AML-193 (cell line): Measurements from ENCODE around the gene DDX10.
"Not testable (repeated sequence)": the region's sequence is repeated elsewhere in the genome, so short reads cannot be mapped to it uniquely, and the experiment has no call there.

Experiments
- DNase-seq, 2 experiments: peaks; one replicate each; lab custom pipeline; 2025; lab: John Stamatoyannopoulos, UW

Gene DDX10

DNA sequence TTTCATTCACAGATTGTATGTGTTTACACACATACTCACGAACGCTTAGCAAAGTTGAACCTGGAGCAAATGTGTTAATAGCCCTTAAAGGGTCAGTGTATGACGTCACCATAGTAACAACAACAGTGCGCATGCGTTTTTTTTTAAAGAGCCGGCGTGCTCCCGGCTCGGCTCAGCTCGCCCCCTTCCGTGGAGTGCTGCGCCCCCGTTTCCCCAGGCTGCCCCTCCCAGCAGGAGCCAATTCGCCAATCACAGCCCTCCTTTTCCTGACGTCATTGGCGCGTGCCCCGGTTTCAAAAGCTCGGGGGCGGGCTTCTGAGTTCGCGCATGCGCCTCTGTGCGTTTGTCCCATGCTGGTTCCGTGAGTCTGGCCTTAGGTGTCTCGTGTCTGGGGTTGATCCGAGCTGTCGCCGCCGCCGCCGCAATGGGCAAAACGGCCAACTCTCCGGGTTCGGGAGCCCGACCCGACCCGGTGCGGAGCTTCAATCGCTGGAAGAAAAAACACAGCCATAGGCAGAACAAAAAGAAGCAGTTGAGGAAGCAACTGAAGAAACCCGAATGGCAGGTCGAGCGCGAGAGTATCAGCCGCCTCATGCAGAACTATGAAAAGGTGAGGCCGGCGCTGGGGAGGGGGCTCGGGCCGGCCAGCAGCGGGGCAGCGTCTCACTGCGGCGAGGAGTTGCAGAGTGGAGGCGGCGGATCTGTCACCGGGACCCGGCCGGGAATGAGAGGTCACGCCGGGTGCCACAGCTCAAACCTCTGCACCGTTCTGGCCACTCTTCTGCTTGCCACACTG lies at the start of gene DDX10:
Gene DDX10, plus strand, starts transcription at position 340 of the 796 bp plus-strand sequence. Its CDS starts 85 bp downstream, at position 425.
- peak; percentile 93 to 95 for DNase-seq

DNA sequence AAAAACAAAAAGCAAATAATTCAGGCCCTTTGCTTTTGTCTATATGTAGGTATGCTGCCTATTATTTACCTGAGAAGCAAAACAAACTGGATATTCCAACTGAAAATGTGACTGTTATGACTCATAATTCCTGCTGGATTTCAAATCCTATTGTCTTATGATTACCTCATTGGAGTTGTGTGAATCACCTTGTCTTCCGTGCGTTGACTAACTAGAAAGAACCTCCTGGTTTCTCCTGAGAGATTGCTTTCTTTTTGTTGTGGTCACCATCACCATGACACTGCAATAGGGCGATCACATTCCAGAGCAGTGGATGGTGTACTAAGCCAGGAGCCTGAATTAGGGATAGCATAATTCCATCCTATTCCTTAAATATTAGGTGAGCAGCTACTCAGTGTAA lies 48.3 kb upstream of the DDX10 start:
- no peak for DNase-seq

DNA sequence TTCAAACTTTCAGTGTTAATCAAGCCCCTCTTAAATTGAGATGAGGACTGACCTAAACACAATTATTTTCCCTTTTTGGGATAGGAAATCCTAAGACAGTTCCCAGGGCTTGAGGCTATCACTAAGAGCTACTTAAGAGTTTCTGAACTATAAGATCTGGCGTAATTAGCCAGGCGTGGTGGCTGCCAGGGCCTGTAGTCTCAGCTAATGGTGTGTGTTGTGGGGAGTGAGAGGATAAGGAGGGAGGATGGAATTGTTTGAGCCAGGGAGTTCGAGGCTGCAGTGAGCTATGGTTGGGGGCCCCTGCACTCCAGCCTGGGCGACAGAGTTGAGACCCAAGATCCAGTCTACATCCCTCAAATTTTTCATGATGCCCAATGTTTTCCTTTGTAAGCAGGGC lies 47.8 kb upstream of the DDX10 start:
- no peak for DNase-seq

DNA sequence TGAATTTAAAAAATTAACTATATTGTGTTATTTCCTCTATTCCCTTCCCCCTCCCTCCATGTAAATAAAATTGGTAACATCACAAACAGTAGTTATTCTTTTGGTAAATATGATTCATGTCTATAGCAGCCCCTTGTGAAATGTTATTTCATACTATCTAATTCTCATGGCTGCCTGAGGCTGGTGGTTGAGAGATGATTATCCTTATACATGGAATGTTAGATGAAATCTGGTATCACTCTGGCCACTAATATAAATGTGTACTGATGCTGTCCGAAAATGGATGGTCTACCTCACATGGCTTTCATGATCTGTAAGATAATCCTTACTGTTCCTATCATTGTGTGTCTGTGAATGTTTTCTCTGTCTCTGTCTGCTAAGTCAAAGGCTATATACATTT lies 46.3 kb upstream of the DDX10 start:
- no peak for DNase-seq

DNA sequence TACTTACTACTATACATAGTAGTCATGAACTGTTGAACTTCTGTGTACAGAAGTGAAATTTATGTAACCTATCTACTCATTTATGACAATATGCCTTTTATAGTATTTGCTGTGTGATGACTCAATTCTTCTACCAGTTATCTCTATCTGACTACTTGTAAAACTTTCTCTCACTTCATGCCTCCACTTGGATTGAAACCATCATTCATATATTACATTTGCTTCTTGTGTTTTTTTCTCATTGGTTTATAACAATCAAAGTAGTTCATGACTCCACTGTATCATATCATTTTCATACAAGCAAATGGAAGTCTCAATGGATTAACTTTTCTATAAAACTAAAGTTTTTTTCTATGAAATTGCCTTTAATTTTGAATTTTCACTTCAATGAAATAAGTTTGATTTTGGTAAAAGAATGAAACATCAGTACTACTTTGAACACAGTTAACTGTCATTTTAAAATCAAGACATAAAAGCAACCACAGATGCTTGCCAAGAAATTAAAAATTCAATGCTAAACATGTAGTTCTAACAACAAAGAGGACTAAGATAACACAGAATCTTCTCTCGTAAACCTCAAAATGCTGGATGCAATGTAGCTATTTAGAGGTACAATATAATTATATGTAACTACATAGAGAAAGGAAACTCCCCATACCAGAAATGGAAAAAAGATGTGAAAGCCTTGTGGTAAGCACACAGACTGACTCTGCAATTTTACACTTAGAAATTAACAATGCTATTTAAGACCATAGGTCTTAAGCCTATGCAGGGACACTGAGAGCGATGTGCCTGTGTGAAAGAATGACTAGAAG lies 43.7 kb upstream of the DDX10 start:
- no peak for DNase-seq

DNA sequence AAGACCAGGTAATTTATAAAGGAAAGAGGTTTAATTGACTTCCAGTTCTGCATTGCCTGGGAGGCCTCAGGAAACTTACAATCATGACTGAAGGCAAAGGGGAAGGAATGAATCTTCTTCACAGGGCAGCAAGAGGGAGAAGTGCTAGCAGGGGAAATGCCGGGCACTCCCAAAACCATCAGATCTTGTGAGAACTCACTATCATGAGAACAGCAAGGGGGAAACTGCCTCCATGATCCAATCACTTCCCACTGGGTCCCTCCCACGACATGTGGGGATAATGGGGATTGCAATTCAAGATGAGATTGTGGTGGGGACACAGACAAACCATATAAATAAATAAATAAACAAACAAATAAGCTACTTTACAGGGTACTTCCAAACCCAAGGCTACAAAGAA lies 42.5 kb upstream of the DDX10 start:
- DNase-seq = no peak

DNA sequence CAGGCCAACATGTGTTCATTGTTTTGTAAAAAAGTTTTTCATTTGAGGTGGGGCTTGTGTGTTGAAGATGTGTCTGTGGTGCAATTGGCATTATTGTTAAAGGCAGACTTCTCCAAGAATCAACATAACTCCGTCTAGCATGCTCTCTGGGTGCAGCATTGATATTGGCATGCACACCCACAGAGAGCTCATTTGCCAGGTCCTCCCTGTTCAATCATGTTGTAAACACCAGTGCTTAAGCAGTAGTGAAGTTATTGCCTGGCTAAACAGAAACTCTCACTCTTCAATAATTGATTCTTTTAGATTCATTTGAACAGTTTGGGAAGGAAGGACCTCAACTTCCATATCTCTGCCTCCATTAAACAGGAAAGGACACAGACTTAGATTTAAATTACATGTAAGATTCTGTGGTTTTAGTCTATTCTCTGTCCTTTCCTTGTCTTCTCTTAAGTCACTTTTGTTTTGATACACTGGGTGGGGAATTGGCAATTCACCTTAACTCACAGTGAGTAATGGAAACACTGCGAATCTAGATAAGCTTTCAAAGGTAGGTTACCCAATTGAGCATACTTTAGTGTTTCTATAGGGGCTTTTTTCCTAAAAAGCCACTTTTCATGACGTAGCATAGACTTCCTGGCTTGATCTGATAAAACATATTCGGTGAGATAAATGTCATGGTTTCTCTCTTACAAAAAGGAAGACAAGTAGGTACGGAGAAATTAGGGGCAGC lies 40.5 kb upstream of the DDX10 start:
- no peak for DNase-seq

DNA sequence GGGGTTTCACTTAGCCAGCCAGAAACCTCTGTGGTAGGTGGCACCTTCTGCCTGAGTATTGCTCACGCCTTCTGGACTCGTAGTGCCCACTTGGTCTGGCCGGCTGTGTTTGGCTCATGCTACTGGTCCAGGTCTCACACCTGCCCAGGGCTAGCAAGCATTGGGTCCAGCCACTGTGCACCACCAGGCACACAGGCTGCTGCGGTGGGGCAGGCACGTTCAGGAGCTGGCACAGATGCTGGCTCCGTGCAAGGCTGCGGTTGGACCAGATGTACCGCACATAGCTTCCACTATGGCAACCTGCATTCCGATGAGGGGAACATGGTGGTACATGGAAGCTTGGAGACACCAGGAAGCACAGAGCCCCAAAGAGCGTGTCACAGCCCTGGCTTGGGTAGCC lies 36.5 kb upstream of the DDX10 start:
- DNase-seq = no peak

DNA sequence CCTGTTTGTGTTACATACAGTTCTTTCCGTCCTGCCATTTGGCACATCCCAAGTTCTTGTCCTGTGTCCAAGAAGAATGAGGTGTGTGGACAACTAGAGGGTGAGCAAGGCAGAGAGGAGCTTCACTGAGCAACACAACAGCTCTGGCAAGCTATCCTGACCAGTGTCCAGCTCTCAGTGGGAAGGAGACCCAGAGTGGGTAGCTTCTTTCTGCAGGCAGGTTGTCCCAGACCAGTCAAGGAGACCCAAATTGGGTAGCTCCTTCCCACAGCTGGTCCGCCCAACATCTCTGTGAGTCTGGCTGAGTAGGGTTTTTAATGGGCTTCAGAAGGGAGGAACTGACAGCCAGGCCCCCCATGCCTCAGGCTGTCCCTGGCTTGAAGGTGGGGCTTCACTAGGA lies 36.1 kb upstream of the DDX10 start:
- DNase-seq = no peak

DNA sequence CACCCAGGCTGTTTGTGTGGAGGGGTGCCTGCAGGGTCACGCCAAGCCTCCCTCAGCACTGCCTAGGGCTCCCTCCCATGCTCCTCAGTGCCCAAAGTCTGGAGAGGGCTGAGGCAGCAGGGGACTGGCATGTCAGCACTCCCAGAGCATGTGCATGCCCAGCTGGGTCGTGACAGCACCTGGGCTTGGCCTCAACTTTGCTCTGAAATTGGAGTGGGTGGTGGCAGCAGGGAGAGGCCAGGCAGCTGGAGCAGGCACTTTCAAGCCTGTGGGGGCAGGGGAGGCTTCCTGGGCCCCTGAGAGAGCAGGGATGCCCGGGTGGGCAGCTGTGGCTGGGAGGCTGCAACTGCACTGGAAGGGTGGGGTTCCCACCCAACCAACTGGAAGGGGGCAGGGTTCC lies 35.6 kb upstream of the DDX10 start:
- DNase-seq = no peak

DNA sequence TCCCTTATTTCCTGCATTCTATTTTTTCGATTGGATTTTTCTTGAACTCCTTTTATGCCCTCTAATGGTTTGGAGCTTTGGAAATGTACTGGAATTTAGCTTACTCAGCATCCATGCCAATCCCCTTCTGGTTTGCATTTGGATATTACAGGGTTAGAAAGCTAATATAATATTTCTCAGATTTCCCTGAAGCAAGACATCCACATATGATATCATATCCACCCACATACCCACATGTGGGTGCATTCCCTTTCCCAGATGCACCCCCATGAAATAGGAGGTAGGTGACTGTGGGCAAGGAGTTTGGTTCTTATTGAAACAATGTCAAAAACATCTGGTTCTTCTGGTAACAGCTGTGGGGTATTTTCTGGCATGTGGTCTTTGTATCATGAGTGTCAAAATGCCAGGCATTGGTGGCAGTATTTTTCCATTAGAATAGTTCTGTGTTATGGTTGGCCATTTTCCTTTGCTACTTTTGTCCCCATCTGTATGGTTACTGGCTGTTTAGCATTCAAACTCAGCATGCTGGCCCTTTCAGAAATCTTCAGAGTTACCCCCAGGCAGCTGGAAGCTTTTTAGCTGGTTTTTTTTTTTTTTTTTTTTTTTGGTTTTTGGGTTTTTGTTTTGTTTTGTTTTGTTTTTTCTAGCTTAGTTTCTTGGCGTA lies 32.7 kb upstream of the DDX10 start:
- DNase-seq = no peak

DNA sequence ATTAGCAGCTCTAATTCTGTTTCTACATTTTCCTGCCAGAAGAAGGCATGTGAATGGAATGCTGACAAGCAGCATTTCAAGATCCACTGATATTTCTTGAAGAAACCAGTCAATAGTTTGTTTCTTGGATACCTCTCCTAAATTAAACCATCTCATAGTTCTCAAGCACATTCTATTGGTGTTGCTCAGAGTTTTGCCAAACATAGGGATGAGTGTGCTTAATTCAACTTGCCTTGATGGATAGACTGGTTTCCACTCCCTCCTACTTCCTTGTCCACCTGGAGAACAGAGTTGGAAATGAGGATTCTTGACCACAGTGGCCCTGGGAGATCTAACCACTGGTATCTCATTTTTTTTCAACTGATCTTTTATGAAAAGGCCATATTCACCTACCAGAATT lies 29.8 kb upstream of the DDX10 start:
- no peak for DNase-seq

DNA sequence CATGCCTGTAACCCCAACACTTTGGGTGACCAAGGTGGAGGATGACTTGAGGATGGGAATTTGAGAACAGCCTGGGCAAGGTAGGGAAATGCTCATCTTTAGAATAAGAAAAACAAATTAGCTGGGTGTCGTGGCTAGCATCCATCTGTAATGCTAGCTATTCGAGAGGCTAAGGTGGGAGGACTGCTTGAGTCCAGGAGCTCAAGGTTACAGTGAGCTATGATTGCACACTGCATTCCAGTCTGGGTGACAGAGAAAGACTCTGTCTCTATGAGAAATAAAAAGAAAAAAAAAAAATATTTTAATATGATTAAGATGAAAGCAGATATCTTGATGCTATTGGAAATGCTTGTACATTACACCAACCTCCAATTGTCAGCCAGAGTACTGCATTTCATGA lies 28.6 kb upstream of the DDX10 start:
- no peak for DNase-seq

DNA sequence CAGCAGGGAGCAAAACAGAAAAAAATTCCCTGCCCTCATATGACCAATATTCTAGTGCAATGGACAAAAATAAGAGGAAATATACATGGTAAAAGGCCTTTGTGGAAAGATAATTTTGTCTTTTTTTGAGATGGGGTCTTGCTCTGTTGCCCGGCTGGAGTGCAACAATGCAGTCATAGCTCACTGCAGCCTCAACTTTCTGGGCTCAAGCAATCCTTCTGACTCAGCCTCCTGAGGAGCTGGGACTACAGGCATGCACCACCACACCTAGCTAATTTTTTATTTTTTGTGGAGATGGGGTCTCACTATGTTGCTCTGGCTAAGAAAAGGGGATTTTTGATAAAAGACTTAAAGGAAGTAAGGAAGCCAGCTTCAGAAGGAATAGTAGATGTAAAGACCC lies 25.7 kb upstream of the DDX10 start:
- no peak for DNase-seq

DNA sequence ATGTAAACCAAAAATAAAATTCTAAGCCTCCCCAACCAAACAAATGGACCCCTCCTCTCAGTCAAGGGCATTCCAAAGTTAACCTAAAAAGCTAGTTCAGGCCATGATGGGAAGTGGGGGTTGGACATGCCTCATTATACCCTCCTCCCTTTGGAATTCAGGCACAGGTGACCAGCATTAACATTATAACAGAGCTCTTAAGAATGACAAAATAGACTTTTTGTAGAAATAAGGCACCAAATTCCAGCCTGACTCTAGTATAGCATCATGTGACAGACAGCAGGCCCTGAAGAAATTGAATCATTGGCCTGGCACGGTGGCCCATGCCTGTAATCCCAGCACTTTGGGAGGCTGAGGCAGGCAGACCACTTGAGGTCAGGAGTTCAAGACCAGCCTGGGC lies 23.1 kb upstream of the DDX10 start:
- not testable (repeated sequence) for DNase-seq

DNA sequence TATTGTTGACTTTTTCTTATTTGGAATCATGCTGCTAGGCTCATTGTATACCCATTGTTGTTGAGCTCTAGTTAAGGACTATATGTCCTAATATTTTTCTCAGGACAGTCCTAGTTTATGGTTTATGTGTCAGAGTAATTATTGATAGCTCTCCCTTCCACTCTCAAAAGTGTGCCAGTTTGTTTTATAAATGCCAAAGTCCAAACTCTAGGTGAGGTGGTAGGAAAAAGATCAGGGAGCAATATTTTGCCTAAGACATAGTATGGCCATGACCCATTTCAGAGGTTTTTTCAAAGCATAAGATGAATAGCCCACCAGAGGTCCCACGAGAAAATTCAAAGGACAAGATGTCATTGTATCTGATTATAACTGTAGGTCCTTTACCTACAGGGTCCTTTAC lies 20.9 kb upstream of the DDX10 start:
- DNase-seq = no peak

DNA sequence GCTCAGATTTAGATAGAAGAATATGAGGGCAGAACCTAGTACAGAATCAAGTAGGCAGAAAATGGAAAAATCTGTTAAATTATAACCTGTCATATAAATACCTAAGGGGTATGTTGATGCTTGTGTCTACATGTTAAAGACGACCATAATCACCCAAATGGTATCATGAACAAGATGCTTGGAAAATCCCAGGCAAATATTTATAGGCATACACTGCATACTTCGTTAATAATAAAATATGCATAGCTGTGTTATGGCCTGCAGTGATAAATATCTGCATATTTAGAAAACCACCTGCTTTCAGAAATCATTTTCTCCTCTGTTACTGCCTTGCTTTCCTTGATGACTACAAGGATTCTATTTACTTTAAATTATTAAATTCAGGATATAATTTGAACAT lies 18.9 kb upstream of the DDX10 start:
- DNase-seq = no peak

DNA sequence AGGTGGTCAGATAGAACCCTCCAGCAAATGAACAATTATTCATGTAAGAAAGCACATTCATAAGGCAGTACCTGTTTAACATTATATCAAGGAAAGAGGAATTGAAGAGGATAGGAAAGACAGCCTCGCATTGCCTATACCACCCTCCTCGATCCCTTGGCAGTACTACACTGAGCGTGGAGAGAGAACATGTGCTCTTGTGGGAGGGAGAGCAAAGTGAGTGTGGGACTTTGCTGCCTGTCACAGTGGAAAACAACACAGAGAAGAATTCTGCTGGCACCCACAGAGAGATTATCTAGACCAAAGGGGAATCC lies 17.5 kb upstream of the DDX10 start:
- no peak for DNase-seq

DNA sequence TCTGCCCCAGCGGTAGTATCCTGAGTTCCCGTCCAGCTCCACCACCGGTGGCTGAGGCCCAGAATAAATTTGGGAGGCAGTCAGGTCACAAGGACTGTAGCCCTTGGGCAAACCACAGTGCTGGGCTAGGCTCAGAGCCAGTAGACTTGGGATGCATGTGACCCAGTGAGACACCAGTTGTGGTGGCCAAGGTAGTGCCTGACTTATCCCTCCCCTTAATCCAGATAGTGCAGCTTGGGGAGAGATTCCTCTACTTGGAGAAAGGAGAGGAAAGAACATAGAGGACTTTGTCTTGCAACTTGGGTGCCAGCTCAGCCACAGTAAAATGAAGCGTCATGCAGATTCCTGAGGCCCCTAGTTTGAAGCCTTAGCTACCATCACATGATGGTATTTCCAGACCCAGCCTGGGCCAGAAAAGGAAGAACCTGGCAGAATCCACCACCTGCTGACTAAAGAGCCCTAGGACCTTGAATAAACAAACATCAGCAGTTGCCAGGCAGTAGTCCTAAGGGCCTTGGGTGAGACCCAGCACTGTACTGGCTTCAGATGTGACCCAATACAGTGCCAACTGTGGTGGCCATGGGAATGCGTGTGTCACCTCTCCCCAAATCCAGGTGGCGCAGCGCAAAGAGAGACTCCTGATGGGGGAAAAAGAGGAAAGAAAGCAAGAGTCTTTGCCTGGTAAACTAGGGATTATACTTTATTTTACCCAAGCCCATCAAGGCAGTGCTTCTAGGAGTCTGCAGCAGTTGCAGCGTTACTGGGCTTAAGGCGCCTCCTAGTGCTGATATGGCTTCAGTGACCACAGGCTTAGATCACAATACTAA lies 17.0 kb upstream of the DDX10 start:
- peak; percentile 57 to 66 for DNase-seq

DNA sequence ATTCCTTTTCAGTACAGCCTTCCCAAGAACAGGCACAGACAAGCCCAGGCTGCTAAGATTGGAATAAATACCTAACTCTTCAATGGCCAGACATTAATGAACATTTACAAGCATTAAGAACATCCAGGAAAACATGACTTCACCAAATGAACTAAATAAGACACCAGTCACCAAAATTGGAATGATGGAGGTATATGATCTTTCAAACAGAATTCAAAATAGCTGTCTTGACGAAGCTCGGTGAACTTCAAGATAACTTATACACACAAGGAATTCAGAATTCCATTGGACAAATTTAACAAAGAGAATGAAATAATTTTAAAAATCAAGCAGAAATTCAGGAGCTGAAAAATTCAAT lies 16.4 kb upstream of the DDX10 start:
- DNase-seq = no peak

DNA sequence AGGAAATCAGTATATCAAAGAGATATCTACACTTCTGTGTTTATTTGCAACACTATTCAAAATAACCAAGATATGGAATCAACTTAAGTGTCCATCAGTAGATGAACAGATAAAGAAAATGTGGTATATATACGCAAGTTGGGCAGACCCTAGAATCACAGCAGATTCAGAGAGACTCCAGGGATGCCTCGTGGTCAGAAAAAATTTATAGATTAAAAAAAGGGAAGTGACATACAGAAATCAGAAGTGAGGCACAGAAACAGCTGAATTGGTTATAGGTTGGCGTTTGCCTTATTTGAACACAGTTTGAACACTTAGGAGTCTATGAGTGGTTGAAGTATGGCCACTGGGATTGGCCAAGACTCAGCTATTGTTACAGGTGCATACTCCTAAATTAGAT lies 10.8 kb upstream of the DDX10 start:
- DNase-seq = not testable (repeated sequence)
